ENCODE data around the gene BDKRB1.

Gene BDKRB1

DNA sequence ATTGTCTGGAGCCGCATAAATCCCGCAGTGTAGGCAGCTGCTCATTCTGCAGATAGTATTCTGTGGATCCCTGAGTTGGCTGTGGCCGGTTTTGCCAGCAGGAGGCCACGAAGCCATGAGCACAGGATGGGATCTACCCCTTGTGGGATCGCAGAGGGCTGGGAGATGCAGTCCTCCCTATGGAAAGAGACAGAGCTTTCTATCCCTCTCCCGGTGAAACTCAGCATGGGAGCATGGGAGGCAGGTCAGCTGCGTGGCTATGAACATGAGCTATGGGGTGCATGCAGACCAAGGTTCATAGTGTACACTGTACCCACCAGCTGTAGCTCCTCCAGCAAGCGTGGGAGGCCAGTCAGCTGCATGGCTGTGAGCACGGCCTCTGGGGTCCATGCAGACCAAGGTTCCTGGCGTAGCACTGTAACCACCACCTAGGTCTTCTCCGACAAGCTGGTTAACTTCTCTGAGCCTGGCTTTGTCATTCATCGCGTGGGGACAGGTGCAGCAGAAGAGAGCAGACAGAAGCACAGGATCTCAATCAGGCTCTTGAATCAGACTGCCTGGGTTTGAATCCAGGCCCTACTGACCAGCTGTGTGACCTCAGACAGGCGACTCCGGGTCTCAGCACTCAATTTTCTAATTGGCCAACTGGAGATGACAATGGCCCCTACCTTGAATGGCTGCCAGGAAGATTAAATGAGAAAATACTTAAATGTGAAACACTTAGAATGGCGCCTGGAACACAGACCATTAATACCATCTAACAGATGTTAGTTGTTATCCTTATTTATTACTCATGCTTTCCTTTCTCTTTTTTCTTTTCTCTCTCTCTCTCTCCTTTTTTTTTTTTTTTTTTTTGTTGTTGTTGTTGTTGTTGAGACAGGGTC, 6.0 kb downstream of the BDKRB1 start:
- no peak overlapping the region for H3K4me3 ChIP-seq (ENCODE audit: control insufficient read depth, low read depth, low read length)
- TF ChIP-seq, protein P1, sequence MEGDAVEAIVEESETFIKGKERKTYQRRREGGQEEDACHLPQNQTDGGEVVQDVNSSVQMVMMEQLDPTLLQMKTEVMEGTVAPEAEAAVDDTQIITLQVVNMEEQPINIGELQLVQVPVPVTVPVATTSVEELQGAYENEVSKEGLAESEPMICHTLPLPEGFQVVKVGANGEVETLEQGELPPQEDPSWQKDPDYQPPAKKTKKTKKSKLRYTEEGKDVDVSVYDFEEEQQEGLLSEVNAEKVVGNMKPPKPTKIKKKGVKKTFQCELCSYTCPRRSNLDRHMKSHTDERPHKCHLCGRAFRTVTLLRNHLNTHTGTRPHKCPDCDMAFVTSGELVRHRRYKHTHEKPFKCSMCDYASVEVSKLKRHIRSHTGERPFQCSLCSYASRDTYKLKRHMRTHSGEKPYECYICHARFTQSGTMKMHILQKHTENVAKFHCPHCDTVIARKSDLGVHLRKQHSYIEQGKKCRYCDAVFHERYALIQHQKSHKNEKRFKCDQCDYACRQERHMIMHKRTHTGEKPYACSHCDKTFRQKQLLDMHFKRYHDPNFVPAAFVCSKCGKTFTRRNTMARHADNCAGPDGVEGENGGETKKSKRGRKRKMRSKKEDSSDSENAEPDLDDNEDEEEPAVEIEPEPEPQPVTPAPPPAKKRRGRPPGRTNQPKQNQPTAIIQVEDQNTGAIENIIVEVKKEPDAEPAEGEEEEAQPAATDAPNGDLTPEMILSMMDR (IDR thresholded peaks at IDR 0.05; ENCODE audit: control insufficient read depth, insufficient read depth, low read depth, low read length, missing control alignments), result no peak
- DNase-seq (ENCODE audit: low read depth), result no peak

DNA sequence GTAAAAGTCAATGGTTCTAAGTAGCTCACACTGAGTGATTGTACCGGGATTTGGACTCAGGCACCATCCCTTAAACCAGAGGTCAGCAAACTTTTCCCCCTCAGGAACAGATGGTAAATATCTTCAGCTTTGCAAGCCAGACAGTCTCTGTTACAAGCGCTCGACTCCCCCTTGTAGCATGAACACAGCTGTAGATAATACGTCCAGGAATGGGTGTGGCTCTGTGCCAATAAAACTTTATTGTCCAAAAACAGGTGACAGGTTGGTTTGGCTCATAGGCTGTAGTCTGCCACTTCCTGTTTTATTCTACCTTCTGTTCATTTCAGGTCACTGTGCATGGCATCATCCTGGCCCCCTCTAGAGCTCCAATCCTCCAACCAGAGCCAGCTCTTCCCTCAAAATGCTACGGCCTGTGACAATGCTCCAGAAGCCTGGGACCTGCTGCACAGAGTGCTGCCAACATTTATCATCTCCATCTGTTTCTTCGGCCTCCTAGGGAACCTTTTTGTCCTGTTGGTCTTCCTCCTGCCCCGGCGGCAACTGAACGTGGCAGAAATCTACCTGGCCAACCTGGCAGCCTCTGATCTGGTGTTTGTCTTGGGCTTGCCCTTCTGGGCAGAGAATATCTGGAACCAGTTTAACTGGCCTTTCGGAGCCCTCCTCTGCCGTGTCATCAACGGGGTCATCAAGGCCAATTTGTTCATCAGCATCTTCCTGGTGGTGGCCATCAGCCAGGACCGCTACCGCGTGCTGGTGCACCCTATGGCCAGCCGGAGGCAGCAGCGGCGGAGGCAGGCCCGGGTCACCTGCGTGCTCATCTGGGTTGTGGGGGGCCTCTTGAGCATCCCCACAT, 7.6 kb downstream of the BDKRB1 start:
- no peak overlapping the region for H3K4me3 ChIP-seq (ENCODE audit: control insufficient read depth, low read depth, low read length)
- TF ChIP-seq, protein P1 (IDR thresholded peaks at IDR 0.05; ENCODE audit: control insufficient read depth, insufficient read depth, low read depth, low read length, missing control alignments), result no peak
- no peak for DNase-seq (ENCODE audit: low read depth)

DNA sequence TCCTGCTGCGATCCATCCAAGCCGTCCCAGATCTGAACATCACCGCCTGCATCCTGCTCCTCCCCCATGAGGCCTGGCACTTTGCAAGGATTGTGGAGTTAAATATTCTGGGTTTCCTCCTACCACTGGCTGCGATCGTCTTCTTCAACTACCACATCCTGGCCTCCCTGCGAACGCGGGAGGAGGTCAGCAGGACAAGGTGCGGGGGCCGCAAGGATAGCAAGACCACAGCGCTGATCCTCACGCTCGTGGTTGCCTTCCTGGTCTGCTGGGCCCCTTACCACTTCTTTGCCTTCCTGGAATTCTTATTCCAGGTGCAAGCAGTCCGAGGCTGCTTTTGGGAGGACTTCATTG, 8.2 kb downstream of the BDKRB1 start:
- DNase-seq (ENCODE audit: low read depth), result no peak
- no peak overlapping the region for H3K4me3 ChIP-seq (ENCODE audit: control insufficient read depth, low read depth, low read length)
- TF ChIP-seq, protein P1 (IDR thresholded peaks at IDR 0.05; ENCODE audit: control insufficient read depth, insufficient read depth, low read depth, low read length, missing control alignments), result no peak

DNA sequence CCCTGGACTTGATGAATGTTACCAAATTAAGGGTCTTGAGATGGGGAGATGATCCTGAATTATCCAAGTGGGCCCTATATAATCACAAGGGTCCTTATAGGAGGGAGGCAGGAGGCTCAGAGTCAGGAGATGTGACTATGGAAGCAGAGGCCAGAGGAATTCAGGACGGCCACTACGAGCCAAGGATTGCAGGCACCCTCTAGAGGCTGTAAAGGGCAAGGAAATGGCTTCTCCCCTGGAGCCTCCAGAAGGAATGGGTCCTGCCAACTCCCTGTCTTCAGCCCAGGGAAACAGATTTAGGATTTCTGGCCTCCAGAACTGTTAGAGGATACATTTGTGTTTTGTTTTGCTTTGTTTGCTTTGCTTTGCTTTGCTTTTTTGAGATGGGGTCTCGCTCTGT, 8.8 kb downstream of the BDKRB1 start:
- no peak overlapping the region for H3K4me3 ChIP-seq (ENCODE audit: control insufficient read depth, low read depth, low read length)
- no peak for DNase-seq (ENCODE audit: low read depth)
- TF ChIP-seq, protein P1 (IDR thresholded peaks at IDR 0.05; ENCODE audit: control insufficient read depth, insufficient read depth, low read depth, low read length, missing control alignments), result peak; percentile 73

DNA sequence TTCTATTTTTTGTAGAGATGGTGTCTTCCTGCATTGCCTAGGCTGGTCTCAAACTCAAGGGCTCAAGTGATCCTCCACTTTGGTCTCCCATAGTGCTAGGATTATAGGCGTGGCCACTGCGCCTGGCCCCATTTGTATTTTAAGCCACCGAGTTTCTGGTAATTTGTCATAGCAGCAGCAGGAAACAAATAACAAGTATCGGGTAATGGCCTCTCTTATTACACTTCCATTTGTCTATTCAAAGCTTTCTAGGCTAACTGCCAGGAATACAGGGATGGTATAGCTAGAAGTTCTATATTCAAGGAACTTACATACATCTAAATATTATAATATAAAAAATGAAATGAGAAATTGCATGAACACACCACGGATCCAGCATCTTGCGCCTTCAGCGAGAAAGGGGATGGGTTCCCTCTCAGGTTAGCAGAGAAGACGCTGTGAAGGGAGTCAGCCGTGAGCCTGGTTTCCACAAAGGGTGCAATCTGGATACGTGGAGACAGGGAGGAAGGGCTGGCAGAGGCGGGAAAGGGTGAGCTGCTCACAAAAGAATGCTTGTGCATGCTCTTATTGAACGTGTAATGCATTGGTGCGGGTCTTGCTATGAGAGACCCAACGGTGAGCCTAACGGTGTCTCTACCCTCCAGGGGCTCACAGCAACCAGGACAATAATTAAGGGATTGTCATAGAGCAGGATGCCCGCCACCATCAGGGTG, 9.5 kb downstream of the BDKRB1 start:
- TF ChIP-seq, protein P1 (IDR thresholded peaks at IDR 0.05; ENCODE audit: control insufficient read depth, insufficient read depth, low read depth, low read length, missing control alignments), result no peak
- no peak for DNase-seq (ENCODE audit: low read depth)
- H3K4me3 ChIP-seq (ENCODE audit: control insufficient read depth, low read depth, low read length), result no peak overlapping the region

DNA sequence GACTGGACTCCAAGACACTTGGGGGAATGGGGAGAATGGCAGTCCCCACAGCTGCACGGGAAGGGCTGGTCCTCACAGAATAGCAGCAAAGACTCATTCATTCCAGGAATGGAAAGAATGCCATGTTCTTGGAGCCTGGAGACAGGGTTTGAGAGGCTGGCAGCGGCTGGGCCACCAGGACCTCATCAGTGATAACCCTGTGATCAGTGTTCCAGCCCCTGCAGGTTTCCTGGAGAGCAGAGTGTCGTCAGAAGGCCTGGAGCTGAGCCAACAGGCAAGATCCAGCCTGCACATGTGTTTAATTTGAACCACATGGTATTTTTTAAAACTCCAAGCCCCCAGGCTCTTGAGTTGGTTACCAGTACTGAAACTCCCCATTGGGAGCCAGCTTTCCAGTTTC, 11.3 kb downstream of the BDKRB1 start:
- no peak for DNase-seq (ENCODE audit: low read depth)
- H3K4me3 ChIP-seq (ENCODE audit: control insufficient read depth, low read depth, low read length), result no peak overlapping the region
- TF ChIP-seq, protein P1 (IDR thresholded peaks at IDR 0.05; ENCODE audit: control insufficient read depth, insufficient read depth, low read depth, low read length, missing control alignments), result no peak
